Measurements from ENCODE around the gene SCN10A.

SCN10A gene

DNA sequence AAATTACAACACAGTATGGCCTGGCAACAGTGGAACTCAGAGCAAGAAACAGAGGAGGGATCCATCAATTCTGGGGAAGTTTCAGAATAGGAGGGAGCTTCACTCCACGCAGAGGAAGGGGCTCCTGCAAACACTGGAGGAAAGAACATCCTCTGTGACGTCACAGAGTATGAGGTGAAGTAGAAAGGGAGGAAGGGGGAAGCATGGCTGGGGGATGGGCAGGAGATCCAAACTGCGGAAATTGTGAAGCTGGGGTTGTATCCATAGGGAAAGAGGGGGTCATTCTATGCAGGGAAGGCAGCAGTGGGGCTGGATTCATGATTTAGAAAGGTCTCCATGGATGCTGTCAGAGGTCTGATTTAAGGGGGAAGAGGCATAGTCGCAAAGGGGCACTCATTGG lies 8.3 kb upstream of the SCN10A start:
- no peak overlapping the region for H3K4me3 ChIP-seq
- TF ChIP-seq CTCF (IDR thresholded peaks at IDR 0.05), result no peak
- H3K27ac ChIP-seq, result no peak overlapping the region
- DNase-seq (ENCODE audit: low spot score), result no peak

DNA sequence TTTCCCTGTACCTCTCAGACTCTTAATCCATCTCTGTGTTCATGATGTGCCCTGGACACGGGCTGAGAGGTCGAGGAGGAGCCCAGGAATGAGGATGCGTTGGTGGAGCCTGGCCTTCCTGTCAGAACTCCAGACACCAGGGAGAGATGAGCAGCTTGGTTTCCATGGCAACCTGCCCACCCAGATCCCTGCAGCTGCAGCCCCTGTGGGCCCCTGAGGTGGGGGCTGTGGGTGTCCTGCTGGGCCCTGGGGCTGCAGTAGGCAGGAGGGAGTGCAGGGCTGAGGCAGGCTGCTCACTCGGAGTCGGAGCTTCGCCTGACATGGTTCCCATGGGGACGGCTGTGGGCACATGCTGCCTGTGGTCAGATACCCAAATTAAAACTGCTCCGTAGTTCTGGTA lies 7.7 kb upstream of the SCN10A start:
- TF ChIP-seq CTCF (IDR thresholded peaks at IDR 0.05), result no peak
- no peak for DNase-seq (ENCODE audit: low spot score)
- Histone ChIP-seq H3K4me3 (no peak overlapping the region), H3K27ac (no peak overlapping the region)

GRCh38 chr3:38823186-38823585 lies 7.2 kb upstream of the SCN10A start:
- no peak overlapping the region for H3K27ac ChIP-seq
- no peak for TF ChIP-seq CTCF (IDR thresholded peaks at IDR 0.05)

DNA sequence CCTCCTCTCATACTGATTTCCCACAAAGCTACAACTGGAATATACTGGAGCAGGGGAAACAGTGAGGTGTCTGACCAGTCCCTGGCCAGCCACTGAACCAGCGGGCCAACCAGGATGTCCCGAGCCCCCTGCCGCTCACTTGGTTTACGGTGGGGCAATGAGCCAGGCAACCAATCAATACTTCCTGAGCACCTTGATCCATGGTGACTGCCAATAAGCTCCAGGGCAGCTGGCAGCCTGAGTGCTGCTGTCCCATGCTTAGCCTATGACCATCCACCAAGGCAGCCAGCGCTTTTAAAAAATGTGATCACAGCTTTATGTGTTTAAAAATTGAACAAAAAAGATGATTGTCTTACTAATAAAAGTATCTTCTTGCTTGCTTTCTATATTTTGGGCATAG lies 4.2 kb downstream of the SCN10A start:
- Histone ChIP-seq H3K4me3 (no peak overlapping the region), H3K27ac (no peak overlapping the region)
- no peak for TF ChIP-seq CTCF (IDR thresholded peaks at IDR 0.05)
- DNase-seq (ENCODE audit: low spot score), result no peak

More at GRCh38 chr3:38823186-38823585, 7.2 kb upstream of the SCN10A start:
- no peak overlapping the region for H3K4me3 ChIP-seq
- DNase-seq (ENCODE audit: low spot score), result no peak

DNA sequence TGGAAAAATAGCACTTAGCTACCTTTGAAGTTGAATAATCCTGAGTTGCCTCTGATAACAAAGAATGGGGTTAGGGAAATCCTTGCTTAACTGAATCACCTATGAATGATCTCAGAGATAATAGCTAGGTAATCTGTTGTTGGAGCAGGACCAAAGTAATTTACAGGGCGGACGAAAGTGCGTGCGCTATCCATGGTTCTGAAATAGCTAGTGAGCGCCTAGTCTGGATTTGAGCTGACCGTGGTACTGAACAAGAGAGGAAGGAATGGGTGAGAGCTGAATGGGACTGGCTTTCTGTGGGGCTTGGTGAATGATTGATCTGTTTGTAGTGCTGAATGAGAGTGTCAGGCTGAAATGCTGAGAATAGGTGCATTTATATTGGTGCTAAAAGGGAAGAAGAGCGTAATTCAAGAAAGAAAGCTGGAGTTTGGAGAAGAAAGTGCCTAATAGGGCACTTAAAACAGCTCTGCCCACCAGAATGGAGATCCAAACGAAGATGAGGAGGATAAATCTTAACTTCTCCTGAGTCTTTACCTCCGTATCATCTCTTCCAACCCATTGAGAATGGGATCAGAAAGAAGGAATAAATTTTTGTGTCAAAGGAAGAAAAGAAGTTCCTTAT lies 10.1 kb downstream of the SCN10A start:
- no peak for DNase-seq (ENCODE audit: low spot score)
- no peak overlapping the region for H3K27ac ChIP-seq
- no peak for TF ChIP-seq CTCF (IDR thresholded peaks at IDR 0.05)
- H3K4me3 ChIP-seq, result no peak overlapping the region

GRCh38 chr3:38805004-38805403 lies 11.0 kb downstream of the SCN10A start:
- DNase-seq (ENCODE audit: low spot score), result no peak
- no peak for TF ChIP-seq CTCF (IDR thresholded peaks at IDR 0.05)

GRCh38 chr3:38800511-38800910 lies 15.5 kb downstream of the SCN10A start:
- no peak for DNase-seq (ENCODE audit: low spot score)
- no peak for TF ChIP-seq CTCF (IDR thresholded peaks at IDR 0.05)
- H3K4me3 ChIP-seq, result no peak overlapping the region
- H3K27ac ChIP-seq, result no peak overlapping the region

More at GRCh38 chr3:38805004-38805403, 11.0 kb downstream of the SCN10A start:
- H3K27ac ChIP-seq, result no peak overlapping the region
- H3K4me3 ChIP-seq, result no peak overlapping the region

All from coronary artery (tissue), 2 donors.